NOMO-1 treated with dmso at 0.1 percent for 144 hours (cell line): Measurements from ENCODE around the gene SCYGR8.

Experiments used
- DNase-seq: peaks from one replicate; lab custom pipeline; 2025; ENCODE audit not compliant: unreplicated experiment; lab: John Stamatoyannopoulos, UW

The SCYGR8 gene

GRCh38 chr2:227759411-227760118, 13.9 kb downstream of the SCYGR8 start:
- DNase-seq, result no peak

DNA sequence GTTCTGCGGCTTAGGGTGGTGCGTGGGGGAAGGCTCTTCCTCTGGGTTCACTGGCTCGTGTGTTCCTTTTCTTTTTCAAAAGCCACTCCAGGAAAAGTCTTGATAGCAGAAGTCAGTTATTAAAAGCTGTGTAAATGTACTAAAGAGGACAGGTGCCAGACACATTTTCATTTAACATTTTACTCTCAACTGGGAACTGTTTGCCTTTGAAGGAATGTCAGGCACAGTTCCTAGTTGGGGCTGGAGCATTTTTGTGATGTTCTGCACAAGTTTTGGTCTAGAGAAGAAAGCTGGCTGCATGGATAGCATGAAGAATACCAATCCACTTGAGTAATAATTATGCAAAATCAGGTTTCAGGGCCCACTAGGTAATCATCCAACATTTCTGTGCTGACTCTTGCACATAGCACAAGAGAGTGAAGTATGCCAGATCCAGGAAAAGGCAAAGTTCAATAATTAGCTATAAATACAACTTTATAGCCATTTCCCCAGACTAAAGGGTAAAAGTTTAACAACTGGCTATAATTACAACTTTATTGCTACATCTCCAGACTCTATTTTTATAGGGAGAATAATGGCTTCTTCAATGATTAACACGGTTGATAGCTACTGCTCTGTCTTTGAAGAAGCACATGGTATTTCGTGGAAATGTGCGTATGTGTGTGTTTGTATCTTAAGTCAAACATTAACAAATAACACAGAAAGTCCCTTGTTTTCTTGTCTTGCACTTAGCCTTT, 16.2 kb downstream of the SCYGR8 start:
- DNase-seq, result no peak

DNA sequence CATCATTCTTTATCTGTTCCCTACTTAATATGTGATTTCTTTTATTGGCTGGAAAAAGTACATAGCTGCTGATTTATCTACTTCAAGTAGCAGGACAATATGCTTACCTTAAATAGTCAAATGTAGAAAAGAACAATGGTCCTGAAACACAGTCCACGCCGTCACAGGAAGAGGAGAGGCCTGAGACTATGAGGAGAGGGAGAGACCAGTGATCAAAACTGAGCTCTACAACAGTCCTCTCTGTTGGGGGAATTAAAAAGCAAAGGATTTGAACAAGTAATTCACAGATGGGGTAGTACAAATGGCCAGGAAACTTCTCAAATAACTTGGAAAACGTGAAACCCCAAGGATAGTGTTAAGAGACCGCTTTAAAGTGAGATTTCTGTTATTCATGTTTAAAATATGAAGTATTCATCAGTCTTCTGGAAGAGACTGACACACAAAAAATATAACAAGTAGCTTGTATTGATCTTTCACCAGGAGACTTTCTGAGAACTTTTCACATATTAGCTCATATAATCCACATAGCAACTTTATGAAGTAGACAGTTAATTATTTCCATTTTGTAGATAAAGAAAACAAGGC, 20.2 kb downstream of the SCYGR8 start:
- no peak for DNase-seq

DNA sequence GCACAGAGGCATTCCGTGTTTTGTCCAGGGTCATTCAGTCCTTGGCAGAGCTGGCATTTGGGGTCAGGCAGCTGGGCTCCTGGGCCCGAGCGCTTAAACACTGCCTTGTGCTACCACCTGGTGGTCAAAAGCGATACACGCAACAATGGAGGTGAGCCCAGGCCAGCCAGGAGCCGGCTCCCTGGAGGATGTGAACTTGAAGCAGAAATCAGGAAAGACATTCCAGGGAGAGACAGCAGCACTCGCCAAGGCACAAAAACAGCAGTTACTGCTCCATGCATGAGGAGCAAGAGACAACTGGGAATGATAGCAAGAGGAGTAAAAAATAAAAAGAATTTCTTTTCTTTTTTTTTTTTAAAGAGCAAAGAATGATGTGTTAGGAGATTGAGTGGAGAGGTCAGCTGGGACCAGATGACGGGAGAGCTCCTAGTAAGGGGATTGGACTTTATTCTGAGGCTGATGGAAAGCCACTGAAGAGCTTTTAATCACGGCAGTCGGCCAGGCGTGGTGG, 20.7 kb downstream of the SCYGR8 start:
- peak; percentile 13 for DNase-seq

GRCh38 chr2:227767830-227768229, 22.1 kb downstream of the SCYGR8 start:
- no peak for DNase-seq

DNA sequence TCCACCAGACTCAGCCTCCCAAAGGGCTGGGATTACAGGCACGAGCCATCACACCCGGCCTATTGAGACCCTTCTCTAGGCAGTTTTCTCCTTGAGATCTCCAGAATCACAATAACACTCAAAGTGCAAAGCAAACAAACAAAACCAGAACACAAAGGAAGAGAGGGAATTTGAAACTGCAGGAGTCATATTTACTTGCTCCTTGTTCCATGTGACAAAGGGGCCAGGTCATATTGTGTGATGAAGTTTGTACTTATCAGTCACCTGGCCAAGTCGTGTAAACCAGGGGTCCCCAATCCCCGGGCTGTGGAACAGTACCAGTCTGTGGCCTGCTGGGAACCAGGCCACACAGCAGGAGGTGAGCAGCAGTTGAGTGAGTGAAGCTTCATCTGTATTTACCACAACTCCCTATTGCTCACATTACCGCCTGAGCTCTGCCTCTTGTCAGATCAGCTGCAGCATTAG, 26.5 kb downstream of the SCYGR8 start:
- no peak for DNase-seq

DNA sequence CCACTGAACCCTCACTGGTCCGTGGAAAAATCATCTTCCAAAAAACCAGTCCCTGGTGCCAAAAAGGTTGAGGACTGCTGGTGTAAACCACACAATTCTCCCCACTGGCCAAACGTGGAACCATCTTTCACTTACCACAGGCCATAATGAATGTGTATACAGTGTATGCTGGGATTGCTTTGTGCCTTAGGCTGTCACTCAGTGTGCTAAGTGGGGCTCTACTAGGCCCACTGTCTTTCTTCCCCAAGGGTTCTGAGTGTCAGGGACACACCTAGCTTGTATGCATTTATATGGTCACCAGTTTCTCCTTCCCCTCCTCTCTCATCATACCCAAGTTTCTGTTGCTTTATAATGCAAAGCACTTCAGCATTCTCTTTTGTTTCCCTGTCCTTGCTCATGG, 27.2 kb downstream of the SCYGR8 start:
- DNase-seq, result no peak

- no peak for DNase-seq
These were observed 28.4 kb downstream of the SCYGR8 start for GRCh38 chr2:227774011-227774624.

DNA sequence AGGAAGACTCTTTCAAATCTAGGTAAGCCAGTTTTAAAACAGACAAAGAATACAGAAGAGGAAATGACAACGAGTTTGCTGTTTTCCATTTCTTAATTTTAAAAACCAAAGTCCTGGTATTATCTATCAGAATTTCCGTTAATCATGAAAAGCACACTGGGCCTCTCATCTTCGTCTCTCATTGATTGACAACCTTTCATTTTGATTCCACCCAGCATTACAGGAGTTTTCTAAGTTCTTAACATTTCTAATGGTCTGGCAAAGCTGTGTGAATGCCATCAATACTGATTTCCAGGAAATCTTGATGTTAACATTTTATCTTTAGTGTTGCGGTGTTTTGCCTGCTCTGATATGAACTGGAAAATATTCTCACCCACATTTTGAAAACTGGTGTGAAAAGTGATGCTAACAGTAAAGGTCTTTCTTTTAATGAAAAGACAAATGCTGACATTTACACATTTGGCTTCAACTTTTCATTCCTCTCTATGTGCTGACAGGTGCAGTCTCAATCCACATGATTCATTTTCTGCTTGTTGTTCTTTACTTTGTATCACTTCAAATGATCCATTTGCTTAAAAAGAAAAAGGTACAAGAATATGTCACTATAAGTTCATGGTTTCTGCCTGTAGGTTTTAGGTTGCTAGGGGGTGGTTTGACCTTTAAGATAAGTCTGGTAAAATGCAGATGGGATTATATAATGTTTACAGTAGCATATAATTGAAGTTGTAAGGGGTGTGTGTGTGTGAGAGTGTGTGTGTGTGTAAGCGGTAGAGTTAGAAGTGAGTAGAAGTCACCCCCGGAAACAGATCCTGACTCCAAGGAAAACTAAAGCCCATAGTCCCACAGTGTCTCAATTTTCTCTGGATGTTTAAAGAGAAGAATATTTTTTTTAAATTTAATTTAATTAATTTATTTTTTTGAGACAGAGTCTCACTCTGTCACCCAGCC, 29.5 kb downstream of the SCYGR8 start:
- DNase-seq, result no peak

DNA sequence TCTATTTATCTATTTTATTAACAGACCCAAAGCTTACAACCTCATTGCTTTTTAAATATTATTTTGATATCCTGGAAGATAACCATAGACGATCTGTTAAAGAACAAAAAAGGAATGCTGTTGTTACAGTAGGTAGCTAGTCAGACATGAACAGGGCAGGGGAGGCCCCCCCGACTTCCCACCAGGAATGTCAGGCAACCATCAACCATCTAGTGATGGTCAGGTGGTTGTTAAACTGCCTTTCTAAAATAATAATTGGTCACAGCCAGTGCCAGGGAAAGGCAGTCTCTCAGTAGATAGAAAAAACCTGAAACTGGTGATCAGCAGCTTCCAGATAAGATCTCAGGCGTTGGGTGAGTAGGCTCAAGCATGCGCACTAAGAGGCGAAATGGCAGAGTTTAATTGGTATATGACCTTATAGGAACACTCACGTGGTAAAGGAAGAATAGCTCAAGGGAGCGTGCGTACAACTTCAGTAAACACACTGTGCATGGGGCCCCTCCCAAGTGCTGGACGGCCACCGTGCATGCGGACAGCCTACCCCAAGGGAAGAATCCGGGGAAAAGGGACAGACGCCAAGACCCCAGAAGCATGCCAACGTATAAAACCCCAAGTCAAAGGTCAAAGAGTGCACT, 35.4 kb downstream of the SCYGR8 start:
- no peak for DNase-seq

DNA sequence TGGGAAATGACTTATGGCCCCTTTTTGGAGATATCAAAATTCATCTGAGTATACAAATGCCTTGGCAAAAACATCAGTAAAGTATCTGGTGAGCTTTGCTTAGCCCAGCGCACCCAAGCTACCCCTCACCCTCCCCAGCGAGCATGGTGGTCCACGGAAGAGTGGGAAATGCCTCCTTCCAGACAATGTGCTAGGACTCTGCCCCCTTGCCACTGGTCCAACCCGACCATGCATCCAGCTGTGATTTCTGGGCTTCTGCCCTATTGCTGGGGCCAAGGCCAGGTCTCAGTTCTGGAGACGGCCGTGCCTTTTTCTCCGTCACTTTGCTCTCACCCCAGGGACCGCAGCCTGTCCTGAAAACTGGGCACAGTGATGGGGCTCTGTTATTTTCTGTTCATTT, 36.1 kb downstream of the SCYGR8 start:
- DNase-seq, result no peak

- DNase-seq, result no peak
These were observed 37.1 kb downstream of the SCYGR8 start for GRCh38 chr2:227782804-227783203.

DNA sequence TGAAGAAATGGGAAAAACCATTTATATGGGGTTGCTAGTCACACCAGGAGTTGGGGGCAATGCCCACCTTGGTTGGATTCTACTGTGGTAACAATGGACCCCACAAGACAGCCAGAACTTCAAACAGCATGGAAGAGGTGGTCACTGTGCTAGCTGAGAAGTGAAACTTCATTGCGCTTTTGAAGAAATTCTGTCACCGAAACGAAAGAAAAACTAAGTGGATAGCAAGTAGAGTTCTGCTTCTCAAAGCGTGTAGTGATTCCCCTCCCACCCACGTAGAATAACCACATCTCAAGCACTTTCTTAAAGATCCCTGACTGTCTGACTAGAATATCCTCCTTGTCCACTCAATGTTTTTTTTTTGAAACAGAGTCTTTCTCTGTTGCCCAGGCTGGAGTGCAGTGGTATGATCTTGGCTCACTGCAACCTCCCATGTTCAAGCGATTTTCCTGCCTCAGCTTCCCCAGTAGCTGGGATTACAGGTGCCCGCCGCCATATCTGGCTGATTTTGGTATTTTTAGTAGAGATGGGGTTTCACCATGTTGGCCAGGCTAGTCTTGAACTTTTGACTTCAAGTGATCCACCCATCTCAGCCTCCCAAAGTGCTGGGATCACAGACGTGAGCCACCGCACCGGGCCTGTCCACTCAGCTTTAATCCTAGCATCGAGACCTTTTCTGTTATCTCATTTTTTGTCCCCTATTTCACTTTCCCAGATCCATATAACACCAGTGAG, 37.9 kb downstream of the SCYGR8 start:
- peak; percentile 46 for DNase-seq

- DNase-seq, result no peak
These were observed 39.6 kb downstream of the SCYGR8 start for GRCh38 chr2:227785293-227785692.

GRCh38 chr2:227788561-227789018, 42.9 kb downstream of the SCYGR8 start:
- no peak for DNase-seq

DNA sequence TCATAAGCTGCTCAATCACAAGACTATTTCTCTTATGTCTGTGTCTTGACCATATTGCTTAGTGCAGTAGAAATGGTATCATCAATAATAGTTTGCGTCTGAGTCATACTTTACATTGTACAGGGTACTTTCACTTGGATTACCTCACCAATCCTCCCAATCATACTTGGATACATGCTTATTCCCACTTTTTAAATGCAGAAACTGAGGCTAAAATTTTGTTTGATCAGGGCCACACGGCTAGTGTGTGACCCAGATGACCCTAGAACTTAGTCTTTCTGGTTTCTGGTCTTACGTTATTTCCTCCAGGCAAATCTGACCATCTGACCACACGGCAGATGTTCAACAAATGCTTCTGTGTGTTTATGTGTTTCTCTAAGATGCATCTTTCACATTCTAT, 44.1 kb downstream of the SCYGR8 start:
- no peak for DNase-seq

- DNase-seq, result no peak
These were observed 47.5 kb downstream of the SCYGR8 start for GRCh38 chr2:227793148-227793712.
